ENCODE measurements around the gene ELL2.

DNA sequence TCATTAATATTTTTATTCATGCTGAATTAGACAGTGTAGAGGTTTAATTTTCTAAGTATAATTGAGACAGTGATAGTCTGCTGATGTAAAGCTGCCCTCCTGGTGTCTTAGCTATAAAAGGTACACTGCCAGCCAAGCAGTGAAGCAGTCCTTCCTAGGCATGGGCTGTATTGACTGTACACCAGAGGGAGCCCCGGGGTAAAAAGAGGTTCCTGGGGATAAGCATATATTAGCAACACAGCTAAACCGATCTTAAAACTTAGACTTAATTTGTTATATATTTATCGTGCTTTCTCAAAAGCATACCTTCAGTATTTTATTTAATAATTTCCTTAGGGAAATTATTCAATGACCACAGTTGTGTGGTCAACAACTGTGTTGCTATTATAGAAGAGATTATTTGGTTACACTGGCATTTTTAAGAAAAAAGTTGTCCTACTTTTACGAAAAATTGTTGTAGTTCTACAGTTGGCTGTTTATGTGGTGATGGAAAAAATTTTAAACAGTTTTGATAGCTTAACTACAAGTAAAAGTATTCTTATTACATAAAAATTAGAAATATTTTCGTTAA is 68.8 kb downstream of the ELL2 start:
- TF ChIP-seq, protein P1, sequence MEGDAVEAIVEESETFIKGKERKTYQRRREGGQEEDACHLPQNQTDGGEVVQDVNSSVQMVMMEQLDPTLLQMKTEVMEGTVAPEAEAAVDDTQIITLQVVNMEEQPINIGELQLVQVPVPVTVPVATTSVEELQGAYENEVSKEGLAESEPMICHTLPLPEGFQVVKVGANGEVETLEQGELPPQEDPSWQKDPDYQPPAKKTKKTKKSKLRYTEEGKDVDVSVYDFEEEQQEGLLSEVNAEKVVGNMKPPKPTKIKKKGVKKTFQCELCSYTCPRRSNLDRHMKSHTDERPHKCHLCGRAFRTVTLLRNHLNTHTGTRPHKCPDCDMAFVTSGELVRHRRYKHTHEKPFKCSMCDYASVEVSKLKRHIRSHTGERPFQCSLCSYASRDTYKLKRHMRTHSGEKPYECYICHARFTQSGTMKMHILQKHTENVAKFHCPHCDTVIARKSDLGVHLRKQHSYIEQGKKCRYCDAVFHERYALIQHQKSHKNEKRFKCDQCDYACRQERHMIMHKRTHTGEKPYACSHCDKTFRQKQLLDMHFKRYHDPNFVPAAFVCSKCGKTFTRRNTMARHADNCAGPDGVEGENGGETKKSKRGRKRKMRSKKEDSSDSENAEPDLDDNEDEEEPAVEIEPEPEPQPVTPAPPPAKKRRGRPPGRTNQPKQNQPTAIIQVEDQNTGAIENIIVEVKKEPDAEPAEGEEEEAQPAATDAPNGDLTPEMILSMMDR (IDR thresholded peaks at IDR 0.05; ENCODE audit: poor library complexity, severe bottlenecking): no peak
- TF ChIP-seq POLR2AphosphoS5 (IDR thresholded peaks at IDR 0.05): no peak
- TF ChIP-seq RAD21 (conservative IDR thresholded peaks at IDR 0.05): no peak
- no peak for TF ChIP-seq SMC3 (conservative IDR thresholded peaks at IDR 0.05; ENCODE audit: poor library complexity)

All from neural cell (in vitro differentiated cells).